ENCODE data around the gene NEK6. TPM values are rescaled to one million over a fixed set of nuclear protein-coding genes. Genes with fewer than 3 reads are reported as not detected.

NEK6 gene
- polyA plus RNA-seq, 1 experiment: 128 TPM

DNA sequence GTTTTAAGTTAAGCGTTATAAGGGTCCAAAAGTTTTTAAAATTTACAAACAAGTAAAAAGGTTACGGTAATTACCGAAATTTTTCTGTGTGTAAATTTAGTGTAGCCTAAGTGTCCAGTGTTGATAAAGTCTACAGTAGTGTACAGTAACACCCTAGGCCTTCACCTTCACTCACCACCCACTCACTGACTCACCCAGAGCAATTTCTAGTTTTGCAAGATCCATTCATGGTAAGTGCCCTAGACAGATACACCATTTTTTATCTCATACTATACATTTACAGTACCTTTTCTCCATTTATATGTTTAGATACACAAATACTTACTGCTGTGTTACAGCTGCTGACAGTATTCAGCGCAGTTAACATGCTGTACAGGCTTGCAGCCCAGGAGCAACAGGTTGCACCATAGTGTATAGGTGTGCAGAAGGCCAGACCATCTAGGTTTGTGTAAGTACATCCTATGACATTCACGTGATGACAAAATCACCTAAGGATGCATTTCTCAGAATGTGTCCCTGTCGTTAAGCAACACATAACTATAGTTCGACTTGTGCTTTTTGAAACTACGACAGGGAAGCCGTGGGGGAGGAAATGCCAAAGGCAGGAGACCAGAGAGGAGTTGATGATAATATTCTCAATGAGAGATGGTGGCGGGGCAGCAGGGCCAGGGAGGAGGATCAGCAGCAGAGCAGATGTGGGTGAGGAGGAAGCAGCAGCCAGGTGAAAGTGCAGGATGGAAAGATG, 108.9 kb downstream of the NEK6 start:
- ChIA-PET POLR2A (no interaction called here), CTCF (no interaction called here)
- no peak for DNase-seq (ENCODE audit: low read depth, low spot score)
- peak overlapping the region; percentile 34 for H3K27ac ChIP-seq (ENCODE audit: low read depth, low read length)
- H3K27me3 ChIP-seq (ENCODE audit: control insufficient read depth, insufficient read depth, low read length): no peaks in the 10 kb centered on the region
- H3K4me3 ChIP-seq (ENCODE audit: low read depth, low read length): no peak overlapping the region
- TF ChIP-seq CTCF (IDR thresholded peaks at IDR 0.05; ENCODE audit: low read depth, low read length): no peak
- no peaks in the 10 kb centered on the region for H3K9me3 ChIP-seq (ENCODE audit: control insufficient read depth, insufficient read depth, low read length)

GRCh38 chr9:124368692-124369091, 110.9 kb downstream of the NEK6 start:
- Histone ChIP-seq H3K4me3 (ENCODE audit: low read depth, low read length) (no peak overlapping the region), H3K27me3 (ENCODE audit: control insufficient read depth, insufficient read depth, low read length) (no peaks in the 10 kb centered on the region), H3K9me3 (ENCODE audit: control insufficient read depth, insufficient read depth, low read length) (no peaks in the 10 kb centered on the region), H3K27ac (ENCODE audit: low read depth, low read length) (no peak overlapping the region)
- no peak for TF ChIP-seq CTCF (IDR thresholded peaks at IDR 0.05; ENCODE audit: low read depth, low read length)
- DNase-seq (ENCODE audit: low read depth, low spot score): no peak
- ChIA-PET POLR2A (no interaction called here), CTCF (interaction anchor here (1.0 kb wide), 1 partner anchor 10 kb away, joined by 3 read pairs; no protein-coding TSS in a partner anchor)

DNA sequence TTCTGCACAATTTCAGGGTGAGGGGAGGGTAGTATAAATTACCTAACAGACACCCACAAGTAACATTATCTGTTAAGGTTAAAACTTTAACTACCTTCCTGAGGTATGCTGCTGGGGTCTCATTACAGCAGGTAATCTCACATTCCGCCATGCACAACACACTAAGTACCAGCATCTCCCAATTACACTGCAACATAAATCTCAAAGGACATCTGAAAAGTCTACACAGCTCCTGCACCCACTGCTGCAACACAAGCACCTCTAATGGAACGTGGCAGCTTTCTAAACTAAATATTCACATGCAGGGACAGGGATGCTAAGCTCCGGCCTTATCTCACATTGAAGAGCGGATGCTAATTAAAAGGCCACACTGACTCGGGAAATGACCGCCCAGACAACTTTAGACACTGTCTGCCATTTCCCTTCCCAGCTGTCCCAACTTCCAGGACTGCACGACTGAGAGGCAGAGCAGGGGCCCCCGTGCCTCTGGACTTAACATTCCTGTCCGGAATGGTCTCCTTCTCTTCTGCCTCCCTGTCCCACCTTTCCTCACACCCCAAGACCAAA, 111.6 kb downstream of the NEK6 start:
- H3K4me3 ChIP-seq (ENCODE audit: low read depth, low read length): no peak overlapping the region
- H3K27me3 ChIP-seq (ENCODE audit: control insufficient read depth, insufficient read depth, low read length): no peaks in the 10 kb centered on the region
- H3K27ac ChIP-seq (ENCODE audit: low read depth, low read length): no peak overlapping the region
- TF ChIP-seq CTCF (IDR thresholded peaks at IDR 0.05; ENCODE audit: low read depth, low read length): no peak
- CTCF ChIA-PET: interaction anchor here (1.0 kb wide), 1 partner anchor 11 kb away, joined by 3 read pairs; no protein-coding TSS in a partner anchor
- H3K9me3 ChIP-seq (ENCODE audit: control insufficient read depth, insufficient read depth, low read length): no peaks in the 10 kb centered on the region
- DNase-seq (ENCODE audit: low read depth, low spot score): no peak
- POLR2A ChIA-PET: interaction anchor here (2.8 kb wide), 1 partner anchor 23 kb away, joined by 8 read pairs; no protein-coding TSS in a partner anchor

DNA sequence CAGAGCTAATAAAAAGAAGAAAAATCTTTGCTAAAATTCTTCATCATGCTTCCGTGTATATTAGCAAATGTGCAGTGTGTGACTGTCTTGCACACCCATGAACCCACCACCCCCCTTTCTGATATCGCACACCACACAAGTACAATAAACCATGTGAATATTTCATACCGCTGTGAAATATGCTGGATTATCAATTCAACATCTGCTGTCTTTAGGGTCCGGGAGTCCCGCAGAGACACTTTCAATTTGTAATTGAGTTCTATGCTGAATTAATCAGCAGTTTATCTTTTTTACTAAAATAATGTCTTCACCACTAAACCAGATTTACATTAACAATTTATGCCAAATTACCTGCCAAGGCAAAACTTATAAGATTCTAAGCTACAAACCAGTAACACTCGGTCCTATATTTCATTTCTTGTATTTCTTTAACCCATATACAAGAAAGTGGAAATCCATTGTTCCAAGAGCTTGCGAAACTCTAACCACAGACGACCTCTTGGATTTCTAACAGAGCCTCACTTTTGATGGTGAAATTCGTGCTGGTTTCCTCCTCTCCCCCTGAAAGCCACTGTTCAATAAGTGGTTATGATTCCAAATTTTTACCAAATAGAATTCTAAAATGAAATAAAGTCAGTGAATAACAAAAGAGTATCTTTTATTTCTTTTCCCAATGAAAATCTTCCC, 113.3 kb downstream of the NEK6 start:
- no peak for DNase-seq (ENCODE audit: low read depth, low spot score)
- TF ChIP-seq CTCF (IDR thresholded peaks at IDR 0.05; ENCODE audit: low read depth, low read length): no peak
- no peaks in the 10 kb centered on the region for H3K27me3 ChIP-seq (ENCODE audit: control insufficient read depth, insufficient read depth, low read length)
- no peak overlapping the region for H3K4me3 ChIP-seq (ENCODE audit: low read depth, low read length)
- POLR2A ChIA-PET: interaction anchor here (2.8 kb wide), 1 partner anchor 21 kb away, joined by 8 read pairs; no protein-coding TSS in a partner anchor
- H3K27ac ChIP-seq (ENCODE audit: low read depth, low read length): no peak overlapping the region
- CTCF ChIA-PET: interaction anchor here (2.0 kb wide), 1 partner anchor 39 kb away, joined by 5 read pairs; no protein-coding TSS in a partner anchor
- peaks cover 3% of the 10 kb centered on the region; the same call in 1 of the 2 replicates for H3K9me3 ChIP-seq (ENCODE audit: control insufficient read depth, insufficient read depth, low read length)

Measured in AG04450 (cell line).